ENCODE data around the gene SLC1A3.

Gene SLC1A3

GRCh38 chr5:36706662-36707061 is 100.3 kb downstream of the SLC1A3 start:
- H3K27me3 ChIP-seq (replicated peaks; ENCODE audit: insufficient read depth, low read length): no peaks in the 10 kb centered on the region
- no peak overlapping the region for H3K4me2 ChIP-seq (ENCODE audit: low read depth, low read length)
- H3F3A ChIP-seq (ENCODE audit: insufficient read depth, low read length): no peaks in the 10 kb centered on the region
- H3K79me2 ChIP-seq (ENCODE audit: low read length): no peaks in the 10 kb centered on the region
- no peaks in the 10 kb centered on the region for H3K36me3 ChIP-seq (replicated peaks; ENCODE audit: insufficient read depth, low read length)
- no peaks in the 10 kb centered on the region for H4K20me1 ChIP-seq (ENCODE audit: insufficient read depth, low read length)
- H3K27ac ChIP-seq (ENCODE audit: low read length): no peak overlapping the region
- H3K4me3 ChIP-seq (ENCODE audit: low read length): no peak overlapping the region
- no peaks in the 10 kb centered on the region for H3K9me2 ChIP-seq (replicated peaks; ENCODE audit: insufficient read depth, low read length)
- no peak for TF ChIP-seq EZH2phosphoT487 (IDR thresholded peaks at IDR 0.05; ENCODE audit: low read length)
- TF ChIP-seq EZH2 (optimal IDR thresholded peaks at IDR 0.05; ENCODE audit: low read depth, low read length): no peak
- TF ChIP-seq CTCF (IDR thresholded peaks at IDR 0.05; ENCODE audit: low read length): no peak
- DNase-seq: no peak
- H3K9me3 ChIP-seq (replicated peaks; ENCODE audit: insufficient read depth, low read length): no peaks in the 10 kb centered on the region
- H3K9ac ChIP-seq (ENCODE audit: low read length): no peak overlapping the region
- H2AFZ ChIP-seq (ENCODE audit: low read length): no peak overlapping the region
- no peaks in the 10 kb centered on the region for H3K4me1 ChIP-seq (ENCODE audit: low read length)

GRCh38 chr5:36708996-36709395 is 102.6 kb downstream of the SLC1A3 start:
- H3K4me3 ChIP-seq (ENCODE audit: low read length): no peak overlapping the region
- H4K20me1 ChIP-seq (ENCODE audit: insufficient read depth, low read length): no peaks in the 10 kb centered on the region
- no peaks in the 10 kb centered on the region for H3K27me3 ChIP-seq (replicated peaks; ENCODE audit: insufficient read depth, low read length)
- H3K4me2 ChIP-seq (ENCODE audit: low read depth, low read length): no peak overlapping the region
- no peaks in the 10 kb centered on the region for H3F3A ChIP-seq (ENCODE audit: insufficient read depth, low read length)
- H3K4me1 ChIP-seq (ENCODE audit: low read length): no peaks in the 10 kb centered on the region
- H3K9me2 ChIP-seq (replicated peaks; ENCODE audit: insufficient read depth, low read length): no peaks in the 10 kb centered on the region
- H3K9ac ChIP-seq (ENCODE audit: low read length): no peak overlapping the region
- DNase-seq: no peak
- no peaks in the 10 kb centered on the region for H3K79me2 ChIP-seq (ENCODE audit: low read length)
- TF ChIP-seq EZH2 (optimal IDR thresholded peaks at IDR 0.05; ENCODE audit: low read depth, low read length) (no peak), CTCF (IDR thresholded peaks at IDR 0.05; ENCODE audit: low read length) (0 out of 2 replicates have a peak, but pooled peaks have one; percentile 6)
- H2AFZ ChIP-seq (ENCODE audit: low read length): no peak overlapping the region
- H3K36me3 ChIP-seq (replicated peaks; ENCODE audit: insufficient read depth, low read length): no peaks in the 10 kb centered on the region
- H3K9me3 ChIP-seq (replicated peaks; ENCODE audit: insufficient read depth, low read length): no peaks in the 10 kb centered on the region
- H3K27ac ChIP-seq (ENCODE audit: low read length): no peak overlapping the region

- TF ChIP-seq EZH2 (optimal IDR thresholded peaks at IDR 0.05; ENCODE audit: low read depth, low read length) (no peak), EZH2phosphoT487 (IDR thresholded peaks at IDR 0.05; ENCODE audit: low read length) (no peak), CTCF (IDR thresholded peaks at IDR 0.05; ENCODE audit: low read length) (no peak)
- Histone ChIP-seq H3K9me2 (replicated peaks; ENCODE audit: insufficient read depth, low read length) (no peaks in the 10 kb centered on the region), H2AFZ (ENCODE audit: low read length) (no peak overlapping the region)
Measured at GRCh38 chr5:36710039-36710438, 103.6 kb downstream of the SLC1A3 start.

More at GRCh38 chr5:36710039-36710438, 103.6 kb downstream of the SLC1A3 start:
- H3K4me2 ChIP-seq (ENCODE audit: low read depth, low read length): no peak overlapping the region
- H3K27me3 ChIP-seq (replicated peaks; ENCODE audit: insufficient read depth, low read length): no peaks in the 10 kb centered on the region
- no peak overlapping the region for H3K4me3 ChIP-seq (ENCODE audit: low read length)
- H3K27ac ChIP-seq (ENCODE audit: low read length): no peak overlapping the region
- H3K36me3 ChIP-seq (replicated peaks; ENCODE audit: insufficient read depth, low read length): no peaks in the 10 kb centered on the region
- no peak for DNase-seq
- H3K9me3 ChIP-seq (replicated peaks; ENCODE audit: insufficient read depth, low read length): no peaks in the 10 kb centered on the region
- H3K79me2 ChIP-seq (ENCODE audit: low read length): no peaks in the 10 kb centered on the region
- H3K4me1 ChIP-seq (ENCODE audit: low read length): no peaks in the 10 kb centered on the region
- no peak overlapping the region for H3K9ac ChIP-seq (ENCODE audit: low read length)
- no peaks in the 10 kb centered on the region for H4K20me1 ChIP-seq (ENCODE audit: insufficient read depth, low read length)
- no peaks in the 10 kb centered on the region for H3F3A ChIP-seq (ENCODE audit: insufficient read depth, low read length)
